Activated CD4-positive, CD25-positive, alpha-beta regulatory T cell (primary cell): Measurements from ENCODE around the gene SLC26A1.

Source experiments
- DNase-seq, 4 experiments: peaks; one replicate each; lab custom pipeline; 2025; lab: John Stamatoyannopoulos, UW

SLC26A1 gene

DNA sequence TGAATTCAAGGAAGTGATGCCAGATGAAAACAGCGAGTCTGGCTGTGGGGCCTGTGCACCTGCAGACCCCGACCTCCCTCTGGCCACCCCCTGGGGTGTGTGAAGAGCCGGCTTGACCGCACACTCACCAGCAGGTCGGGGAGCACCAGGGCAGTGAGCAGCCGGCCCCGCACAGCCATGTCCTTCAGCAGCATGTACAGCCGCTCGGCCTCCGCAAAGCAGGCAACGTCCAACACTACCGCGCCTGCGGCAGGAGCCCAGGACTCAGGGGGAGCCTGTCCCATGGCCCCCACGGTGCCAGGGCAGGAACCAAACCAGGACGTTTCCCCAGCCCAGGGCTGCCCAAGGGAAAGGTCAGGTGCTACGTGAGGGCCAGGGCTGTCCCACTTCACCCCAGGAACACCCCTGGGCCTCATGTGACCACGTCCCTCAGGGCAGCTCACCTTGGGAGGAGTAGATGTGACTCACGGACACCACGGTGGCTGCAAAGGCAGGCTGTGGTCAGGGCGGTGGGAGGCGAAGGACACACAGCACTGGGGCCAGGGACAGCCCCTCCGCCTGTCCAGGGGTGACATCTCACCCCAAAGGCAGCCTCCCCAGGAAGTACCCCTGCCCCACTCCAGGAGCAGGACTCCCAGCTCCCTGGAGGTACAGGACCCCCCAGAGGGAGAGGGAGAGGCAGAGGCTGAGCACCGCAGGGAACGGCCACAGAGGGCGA lies 28.0 kb downstream of the SLC26A1 start:
- no peak for DNase-seq

DNA sequence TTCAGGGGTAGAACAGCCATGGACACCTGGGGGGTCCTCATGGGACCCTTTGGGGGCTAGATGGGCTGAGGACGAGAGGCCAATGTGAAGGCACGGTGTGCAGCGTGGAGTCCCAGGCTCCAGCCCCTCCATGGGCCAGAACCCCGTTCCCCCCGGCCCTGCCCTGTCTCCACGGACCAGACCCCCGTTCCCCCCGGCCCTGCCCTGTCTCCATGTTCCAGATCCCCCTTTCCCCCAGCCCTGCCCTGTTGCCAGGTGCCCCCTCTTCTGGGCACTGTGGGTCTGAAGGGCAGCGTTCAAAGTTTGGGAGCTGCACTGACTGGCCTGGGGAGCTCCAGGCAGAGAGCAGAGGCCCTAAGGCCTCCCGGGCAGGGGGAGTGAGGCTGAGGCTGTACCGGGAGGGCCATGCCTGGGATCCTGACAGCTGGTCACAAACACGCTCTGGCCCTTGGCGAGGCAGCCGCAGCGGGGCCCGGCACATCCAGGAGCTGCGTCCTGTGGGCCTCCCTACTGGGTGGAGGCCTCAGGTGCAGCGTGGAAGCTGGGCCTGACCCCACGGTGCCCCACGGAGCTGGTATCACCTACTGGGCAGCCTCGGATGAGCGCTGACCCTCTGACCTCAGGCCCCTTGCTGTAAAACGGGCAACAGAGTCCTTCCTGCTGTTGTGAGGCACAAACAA lies 28.7 kb downstream of the SLC26A1 start:
- DNase-seq: no peak

DNA sequence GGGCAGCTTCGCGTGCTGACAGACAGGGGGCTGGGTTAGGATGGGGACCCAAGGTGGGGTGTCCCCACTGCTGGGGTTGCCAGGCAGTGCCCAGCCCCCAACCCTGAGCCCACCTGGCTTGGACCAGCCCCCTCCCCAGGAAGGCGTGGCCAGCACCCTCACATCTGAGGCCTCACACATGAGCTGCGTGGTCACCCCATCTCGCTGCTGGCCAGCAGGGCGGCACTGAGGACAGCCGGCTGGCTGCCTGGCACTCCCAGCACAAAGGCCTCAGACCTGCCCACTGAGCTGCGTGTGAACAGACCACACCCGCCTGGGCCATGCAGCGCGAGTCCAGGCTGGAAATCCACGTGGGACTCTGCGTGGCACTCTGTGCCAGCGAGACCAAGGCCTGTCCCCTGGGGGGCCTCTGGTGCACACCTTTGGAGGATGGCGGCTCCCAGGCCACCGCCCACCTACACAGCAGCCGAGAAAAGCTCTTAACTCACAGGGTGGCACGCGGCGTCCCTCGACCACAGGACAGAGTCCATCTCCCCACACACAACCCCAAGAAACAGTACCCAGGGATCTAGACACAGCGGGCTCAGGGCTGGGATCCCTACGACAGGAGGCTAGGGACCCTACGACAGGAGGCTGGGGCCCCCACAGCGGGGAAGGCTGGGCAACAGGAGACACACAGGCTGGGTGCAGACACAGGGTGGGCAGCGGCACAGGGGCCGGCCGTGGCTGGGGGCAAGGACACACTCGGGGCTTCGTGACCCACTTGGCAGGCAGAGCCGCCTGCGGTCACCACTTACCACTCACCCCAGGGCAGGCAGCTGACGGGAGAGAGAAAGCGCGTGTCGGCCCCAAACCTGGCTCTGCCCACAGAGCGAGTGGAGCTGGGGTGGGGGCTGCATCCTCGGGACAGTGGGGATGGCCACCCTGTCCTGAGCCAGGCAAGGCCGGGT lies 29.7 kb downstream of the SLC26A1 start:
- DNase-seq: no peak

DNA sequence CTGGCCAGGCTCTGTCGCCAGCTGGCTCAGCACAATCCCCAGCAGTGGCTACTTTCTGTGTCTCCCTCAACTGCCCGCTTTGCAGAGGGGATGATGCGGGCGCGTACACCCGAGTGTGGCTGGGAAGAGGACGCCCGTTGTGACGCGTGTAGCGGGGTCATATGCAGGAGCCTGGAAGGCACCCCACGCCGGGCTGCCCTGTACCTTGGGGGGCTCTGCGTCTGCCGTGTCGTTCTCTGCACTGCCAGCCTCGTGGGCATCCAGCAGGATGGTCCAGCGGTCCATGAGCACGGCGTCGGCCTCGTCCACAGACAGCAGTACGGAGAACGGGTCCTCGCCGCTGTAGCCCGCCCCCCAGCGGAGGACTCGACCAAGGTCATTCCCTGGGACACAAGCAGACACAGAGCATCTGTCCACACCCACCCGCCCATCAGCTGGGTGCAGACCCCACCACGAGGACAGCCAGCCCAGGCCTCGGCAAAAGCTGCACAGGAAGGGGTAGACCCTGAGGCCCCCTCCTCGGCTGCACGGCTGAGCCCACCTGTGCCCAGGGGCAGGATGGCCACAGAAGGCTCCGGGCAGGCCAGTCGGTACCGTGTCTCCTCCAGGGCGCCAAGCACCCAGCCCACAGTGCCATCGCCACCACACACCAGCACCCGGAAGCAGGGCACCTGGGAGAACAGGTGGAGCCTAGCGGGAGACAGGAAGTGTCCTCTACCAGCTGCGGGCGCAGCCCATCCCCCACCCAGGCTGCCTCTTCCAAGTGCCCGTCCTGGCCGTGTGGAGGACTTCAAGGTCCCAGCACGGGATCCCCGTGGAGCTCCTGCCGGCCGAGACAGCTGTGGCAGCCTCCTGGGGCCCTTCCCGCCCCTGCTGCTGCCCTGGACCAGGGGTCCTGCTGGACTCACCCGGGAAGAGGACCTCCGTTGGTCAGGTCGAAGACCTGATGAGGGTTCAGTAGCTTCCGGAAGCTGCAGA lies 30.7 kb downstream of the SLC26A1 start:
- DNase-seq: no peak

DNA sequence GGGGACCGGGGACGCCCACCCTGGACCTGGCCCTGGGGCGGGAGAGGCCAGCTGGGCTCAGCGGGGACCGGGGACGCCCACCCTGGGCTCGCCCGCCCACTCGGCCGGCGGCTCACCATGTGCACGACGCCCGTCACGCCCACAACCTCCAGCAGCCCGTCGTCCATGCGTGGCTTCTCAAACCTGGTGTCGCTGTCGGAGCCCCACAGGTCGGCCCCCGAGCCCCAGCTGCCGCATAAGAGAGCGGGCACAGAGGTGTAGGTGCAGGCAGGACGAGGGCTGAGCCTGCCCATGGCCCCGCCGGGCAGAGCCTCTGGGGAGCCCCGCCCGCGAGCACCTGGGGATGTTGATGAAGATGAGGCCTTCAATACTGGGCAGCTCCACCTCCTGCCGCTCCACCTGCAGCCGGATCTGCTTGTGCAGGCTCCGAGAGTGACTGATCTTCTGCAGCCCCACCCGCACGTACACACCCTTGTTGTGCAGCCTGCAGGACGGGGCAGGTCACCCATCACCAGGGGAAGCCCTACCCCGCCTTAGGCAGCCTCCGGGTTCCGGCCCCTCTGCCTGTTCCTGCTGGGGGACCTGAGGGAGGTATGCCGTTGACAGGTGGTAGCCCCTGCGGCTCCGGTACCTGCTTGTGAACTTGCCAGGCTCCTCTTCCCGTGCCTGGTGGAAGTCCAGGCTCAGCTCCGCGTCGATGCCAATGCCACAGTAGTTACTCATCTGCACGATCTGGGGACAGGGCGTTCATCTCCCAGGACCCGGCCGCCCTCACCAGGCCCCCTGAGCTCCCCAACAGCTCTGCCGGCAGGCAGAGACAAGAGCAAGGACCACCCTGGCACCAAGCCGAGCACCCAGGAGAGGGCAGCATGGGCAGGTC lies 31.6 kb downstream of the SLC26A1 start:
- no peak for DNase-seq

DNA sequence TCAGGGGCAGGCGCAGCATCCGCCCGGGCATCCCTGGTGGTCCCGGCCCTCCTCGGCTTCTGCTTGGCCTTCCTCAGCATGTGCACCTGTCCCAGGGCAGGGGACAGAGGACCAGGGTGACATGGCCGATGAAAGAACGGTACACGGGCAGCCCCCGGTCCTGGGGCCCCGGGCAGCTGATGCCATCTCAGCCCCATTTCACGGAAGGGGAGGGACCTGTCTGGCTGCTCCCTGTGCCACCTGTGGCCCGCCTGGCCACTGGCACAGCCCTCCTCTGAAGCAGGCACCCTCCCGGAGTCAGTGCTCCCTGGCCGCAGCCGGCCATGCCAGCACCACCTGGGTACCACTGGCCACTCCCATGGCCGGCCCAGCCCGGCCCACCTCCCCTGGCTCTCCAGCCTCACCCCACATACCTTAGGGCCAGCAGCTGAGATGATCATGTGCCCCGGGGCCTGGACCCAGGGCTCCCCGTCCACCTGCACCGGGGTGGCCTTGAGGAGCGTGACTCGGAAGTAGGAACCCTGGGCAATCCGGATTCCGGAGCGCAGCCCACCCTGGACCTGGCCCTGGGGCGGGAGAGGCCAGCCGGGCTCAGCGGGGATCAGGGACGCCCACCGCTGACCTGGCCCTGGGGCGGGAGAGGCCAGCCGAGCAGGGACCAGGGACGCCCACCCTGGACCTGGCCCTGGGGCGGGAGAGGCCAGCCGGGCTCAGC lies 32.4 kb downstream of the SLC26A1 start:
- DNase-seq: no peak

DNA sequence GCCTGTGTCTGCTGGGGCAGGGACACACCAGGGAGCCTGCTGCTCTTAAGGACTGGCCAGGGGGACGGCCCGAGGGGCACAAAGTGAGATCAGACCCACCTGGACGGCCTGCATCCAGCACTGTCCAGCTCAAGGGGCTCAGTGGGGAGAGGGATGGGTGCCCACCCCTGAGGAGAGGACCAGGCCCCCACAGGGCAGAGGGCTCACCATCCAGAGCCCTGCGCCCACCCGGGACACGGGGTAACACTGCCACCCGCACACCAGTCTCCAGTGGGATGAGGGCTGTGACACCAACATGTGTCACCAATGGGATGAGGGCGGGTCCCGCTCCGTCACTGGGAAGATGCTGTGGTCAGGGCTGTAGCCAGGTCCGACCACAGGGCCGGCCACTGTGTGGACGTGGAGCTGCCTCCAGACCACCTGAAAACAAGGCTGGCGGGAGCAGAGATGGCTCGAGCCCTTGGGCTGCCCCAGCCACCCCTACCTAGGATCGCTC lies 33.0 kb downstream of the SLC26A1 start:
- no peak for DNase-seq

DNA sequence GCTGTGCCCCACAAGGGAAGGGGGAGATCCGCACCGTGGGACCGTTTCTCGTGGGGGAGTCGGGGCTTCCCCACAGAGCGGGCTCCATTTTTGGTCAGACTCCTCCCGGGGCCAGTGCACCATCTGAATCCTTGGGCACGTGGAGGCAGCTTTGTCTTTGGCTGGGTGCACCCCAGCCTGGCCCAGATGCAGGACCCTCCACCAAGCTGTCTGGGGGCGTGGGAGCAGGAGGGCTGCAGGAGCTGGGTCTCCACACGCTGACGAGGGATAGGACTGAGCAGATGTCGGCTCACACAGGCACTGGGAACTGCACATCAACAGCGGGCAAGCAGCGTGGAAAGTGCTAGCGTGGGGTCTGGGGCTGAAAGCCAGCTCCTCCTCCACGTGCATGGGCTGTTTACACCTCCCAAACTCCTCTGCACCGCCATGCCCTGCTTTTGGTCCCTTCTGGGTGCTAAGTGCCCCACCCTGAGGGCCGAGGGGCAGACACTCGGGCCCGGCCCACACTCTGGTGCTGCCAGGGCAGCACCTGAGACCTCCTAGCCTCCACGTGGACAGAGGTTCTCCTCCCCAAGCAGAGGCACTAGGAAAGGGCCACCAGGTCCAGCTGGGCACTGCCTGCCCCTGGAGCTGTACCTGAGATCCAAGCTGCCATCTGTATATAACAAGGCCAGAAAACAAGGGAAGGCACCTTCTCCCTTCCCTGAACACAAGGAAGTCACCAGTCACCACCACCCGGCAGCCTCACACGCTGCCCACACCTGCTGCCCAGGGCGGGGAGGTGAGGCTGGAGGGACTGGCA lies 33.7 kb downstream of the SLC26A1 start:
- no peak for DNase-seq

DNA sequence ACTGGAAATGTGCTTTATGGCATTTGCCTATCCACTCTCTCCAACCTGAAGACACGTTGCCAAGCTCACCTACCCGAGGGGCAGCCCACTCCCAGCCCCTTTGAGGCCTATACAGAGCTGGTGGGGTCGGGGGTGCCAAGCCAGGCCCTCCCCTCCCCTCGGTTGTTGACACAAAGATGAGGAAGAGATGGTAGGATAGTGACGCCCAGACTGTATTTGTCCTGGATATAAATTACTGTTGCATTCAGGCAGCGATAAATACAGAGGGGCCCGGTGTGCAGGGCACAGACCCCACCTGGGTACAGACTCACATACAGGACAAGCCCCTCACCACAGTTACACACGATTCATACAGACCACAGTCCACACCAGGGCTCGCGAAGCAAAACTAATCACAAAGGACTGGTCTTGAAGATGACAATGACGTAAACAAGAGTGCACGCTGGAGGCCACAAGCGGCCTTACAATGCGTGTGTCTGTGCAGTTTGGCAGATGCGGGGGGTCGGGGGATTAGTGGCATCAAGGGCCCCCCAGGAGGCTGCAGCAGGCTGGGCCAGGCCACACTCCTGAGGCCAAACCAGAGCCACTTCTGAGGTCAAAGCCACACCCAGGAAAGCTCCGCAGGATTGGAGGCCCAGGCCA lies 34.4 kb downstream of the SLC26A1 start:
- DNase-seq: no peak

DNA sequence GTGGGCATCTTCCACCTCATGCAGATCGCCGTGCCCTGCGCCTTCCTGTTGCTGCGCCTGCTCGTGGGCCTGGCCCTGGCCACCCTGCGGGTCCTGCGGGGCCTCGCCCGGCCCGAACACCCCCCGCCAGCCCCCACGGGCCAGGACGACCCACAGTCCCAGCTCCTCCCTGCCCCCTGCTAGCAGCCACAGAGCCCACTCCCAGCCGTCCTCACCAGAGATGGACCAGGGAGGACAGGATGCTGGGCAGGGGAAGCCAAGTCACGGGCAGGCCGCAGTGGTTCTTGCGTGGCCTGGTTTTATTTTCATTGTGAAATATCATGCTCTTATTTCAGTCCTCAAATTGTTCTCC lies 34.9 kb downstream of the SLC26A1 start:
- DNase-seq: no peak

DNA sequence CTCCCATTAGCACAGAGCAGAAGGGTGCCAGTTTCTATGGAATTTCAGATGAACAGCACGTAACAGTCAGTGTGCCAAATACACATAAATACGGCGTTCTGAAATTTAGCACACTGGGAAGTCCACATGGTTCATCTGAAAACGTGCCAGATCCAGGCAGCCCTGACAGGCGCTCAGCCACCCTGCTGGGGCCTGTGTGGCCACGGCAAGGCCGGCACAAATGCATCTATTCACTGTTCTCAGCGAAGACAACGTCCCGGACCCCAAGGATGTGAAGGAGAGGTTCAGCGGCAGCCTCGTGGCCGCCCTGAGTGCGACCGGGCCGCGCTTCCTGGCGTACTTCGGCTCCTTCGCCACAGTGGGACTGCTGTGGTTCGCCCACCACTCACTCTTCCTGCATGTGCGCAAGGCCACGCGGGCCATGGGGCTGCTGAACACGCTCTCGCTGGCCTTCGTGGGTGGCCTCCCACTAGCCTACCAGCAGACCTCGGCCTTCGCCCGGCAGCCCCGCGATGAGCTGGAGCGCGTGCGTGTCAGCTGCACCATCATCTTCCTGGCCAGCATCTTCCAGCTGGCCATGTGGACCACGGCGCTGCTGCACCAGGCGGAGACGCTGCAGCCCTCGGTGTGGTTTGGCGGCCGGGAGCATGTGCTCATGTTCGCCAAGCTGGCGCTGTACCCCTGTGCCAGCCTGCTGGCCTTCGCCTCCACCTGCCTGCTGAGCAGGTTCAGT lies 35.5 kb downstream of the SLC26A1 start:
- no peak for DNase-seq

DNA sequence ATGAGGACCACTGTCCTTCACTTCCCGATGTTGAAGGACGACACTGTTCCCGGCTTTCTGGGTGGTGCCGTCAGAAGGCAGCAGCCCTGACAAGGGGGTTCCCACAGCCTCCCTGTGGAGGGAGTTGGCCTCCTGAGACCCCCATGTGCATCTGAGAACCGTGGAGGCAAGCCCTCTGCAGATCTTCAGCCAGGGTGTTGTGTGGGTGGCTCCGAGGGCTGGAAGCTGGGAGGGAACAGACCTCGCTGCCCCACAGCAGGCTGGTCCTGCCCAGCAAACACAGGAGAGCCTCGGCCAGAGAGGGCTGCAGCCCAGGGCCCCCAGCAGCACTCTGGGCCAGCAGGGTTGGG lies 36.0 kb downstream of the SLC26A1 start:
- DNase-seq: no peak

DNA sequence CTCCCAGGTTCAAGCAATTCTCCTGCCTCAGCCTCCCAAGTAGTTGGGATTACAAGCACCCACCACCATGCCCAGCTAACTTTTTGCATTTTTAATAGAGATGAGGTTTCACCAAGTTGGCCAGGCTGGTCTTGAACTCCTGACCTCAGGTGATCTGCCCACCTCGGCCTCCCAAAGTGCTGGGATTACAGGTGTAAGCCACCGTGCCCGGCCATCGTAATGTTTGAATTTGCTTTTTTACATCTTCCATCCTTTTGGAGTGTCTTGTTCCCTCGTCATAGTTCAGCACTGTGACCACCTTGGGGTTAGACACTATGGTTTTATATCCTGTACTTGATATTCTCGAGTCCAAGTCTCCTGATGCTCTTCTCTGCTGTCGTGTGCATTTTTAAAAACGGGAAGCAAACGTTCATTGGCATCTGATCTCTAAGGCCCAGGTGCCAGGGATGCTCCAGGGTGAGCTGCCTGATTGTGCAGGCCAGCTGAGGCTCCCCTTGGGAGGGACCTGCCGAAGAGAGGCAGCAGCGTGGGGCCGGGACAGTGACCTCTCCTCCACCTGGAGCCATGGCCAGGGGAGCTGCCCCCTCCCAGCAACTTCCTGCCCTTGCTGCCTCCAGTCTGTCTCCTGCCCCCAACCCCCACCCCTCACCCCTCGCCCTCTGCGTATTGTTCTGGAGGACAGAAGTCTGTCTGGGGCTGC lies 36.5 kb downstream of the SLC26A1 start:
- DNase-seq: no peak

DNA sequence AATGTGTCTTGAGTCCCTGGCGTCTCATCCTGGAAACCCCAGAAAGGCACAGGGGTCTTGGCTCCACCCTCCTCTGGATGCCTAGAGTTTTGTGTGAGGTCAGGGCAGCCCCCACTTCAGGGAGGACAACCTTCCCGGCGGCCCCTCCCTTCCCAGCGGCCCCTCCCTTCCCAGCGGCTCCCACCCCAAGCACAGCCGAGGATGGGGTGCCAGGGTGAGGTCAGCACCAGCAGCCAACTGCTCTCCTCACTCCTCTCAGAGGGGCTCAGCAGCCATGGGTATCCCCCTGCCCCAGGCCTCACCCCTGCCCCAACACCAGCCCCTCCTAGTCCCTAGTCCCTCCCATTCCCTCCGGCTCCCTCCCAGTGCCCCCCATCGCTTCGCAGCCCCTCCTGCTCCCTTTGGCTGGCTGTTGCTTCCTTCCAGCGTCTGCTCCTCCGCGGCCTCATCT lies 37.2 kb downstream of the SLC26A1 start:
- no peak for DNase-seq

DNA sequence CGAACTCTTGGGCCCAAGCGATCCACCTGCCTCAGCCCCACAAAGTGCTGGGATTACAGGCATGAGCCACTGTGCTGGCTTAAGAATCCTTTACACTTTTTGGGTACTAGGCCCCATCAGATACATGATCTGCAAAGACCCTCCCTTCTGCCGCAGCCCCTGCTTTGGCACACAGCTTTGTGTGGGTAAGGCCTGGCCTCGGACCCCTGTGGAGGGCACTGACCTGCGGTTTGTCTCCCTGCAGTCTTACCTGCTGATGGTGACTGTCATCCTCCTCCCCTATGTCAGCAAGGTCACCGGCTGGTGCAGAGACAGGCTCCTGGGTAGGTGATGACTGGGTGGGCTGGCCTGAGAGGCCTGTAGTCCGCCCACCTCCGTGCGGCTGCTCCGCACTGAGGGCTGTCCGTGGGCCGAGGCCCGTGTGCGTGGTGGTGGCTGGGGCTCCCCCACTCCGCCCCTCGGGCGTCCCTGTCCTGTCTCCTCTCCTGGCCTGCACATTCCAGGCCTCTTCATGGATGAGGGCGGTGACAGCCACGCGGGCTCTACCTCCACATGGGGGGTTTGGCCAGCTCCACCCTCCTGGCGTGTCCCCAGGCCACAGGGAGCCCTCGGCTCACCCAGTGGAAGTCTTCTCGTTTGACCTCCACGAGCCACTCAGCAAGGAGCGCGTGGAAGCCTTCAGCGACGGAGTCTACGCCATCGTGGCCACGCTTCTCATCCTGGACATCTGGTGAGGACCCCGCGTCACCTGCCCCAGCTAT lies 37.9 kb downstream of the SLC26A1 start:
- no peak for DNase-seq
